GM10248 (cell line): Measurements from ENCODE around the gene GPR162.
"Not testable (repeated sequence)": the region's sequence is repeated elsewhere in the genome, so short reads cannot be mapped to it uniquely, and the experiment has no call there.

Source experiments
- CTCF ChIA-PET: fragments of 300-600 bp; sonication (Branson Sonifier 250); formaldehyde crosslinking; extraction: SDS; loops from one replicate; lab custom pipeline; 2021; ENCODE audit warnings: antibody characterized with exemption; lab: Yijun Ruan, JAX
- POLR2A ChIA-PET: fragments of 350-650 bp; sonication (Branson Sonifier 250); formaldehyde crosslinking; extraction: SDS; loops from one replicate; lab custom pipeline; 2020; ENCODE audit warnings: antibody characterized with exemption; lab: Yijun Ruan, JAX
- DNase-seq: peaks from one replicate; pipeline ENCODE4 v3.0.0; 2012; ENCODE audit errors: extremely low spot score
- CTCF ChIP-seq: IDR thresholded peaks from 2 replicates; pipeline ENCODE4 v1.5.1; 2012; ENCODE audit warnings: mild to moderate bottlenecking, low read depth; ENCODE audit errors: extremely low read depth, missing control alignments, control extremely low read depth

The GPR162 gene

GRCh38 chr12:6866163-6866919, 44.7 kb downstream of the GPR162 start:
- DNase-seq: no peak
- no peak for TF ChIP-seq CTCF
- CTCF ChIA-PET: interaction anchor here (1.1 to 11.3 kb wide), 5 partner anchors 13 to 99 kb away, joined by 3 to 130 read pairs (median 11); partner anchors contain the start of genes CDCA3 and USP5
- POLR2A ChIA-PET: interaction anchor here (0.5 to 2.7 kb wide), 21 partner anchors 7 to 205 kb away, joined by 3 to 89 read pairs (median 6); partner anchors contain the start of genes C12orf57, CDCA3, COPS7A and PTMS

DNA sequence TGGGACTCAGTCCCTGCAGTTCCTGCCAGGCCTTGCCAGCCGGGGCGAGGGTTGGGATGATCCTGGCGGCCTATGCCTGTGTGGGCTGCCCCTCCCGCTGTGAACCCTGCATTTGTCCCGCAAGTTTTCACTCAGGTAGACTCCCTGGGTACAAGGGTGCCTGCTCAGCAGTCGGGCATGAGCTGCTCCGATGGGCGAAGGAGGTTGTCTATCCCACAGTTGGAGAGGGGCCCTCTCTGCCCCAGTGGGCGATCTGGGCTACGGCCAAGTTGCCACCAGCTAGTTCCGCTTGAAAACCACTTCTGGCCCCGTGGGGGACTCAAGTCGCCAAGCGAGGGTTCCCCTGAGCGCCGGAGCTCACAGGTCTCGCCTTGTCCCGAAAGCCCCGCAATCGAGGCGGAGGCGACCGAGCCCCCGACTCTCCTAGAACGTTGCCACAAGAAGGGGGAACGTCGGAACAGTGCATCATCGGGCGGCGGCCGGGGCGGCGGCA, 45.3 kb downstream of the GPR162 start:
- no peak for DNase-seq
- ChIA-PET POLR2A (interaction anchor here (0.5 to 3.0 kb wide), 44 partner anchors 8 to 531 kb away, joined by 3 to 89 read pairs (median 4); partner anchors contain the start of genes C12orf57, CDCA3, COPS7A and ENO2), CTCF (interaction anchor here (0.7 to 11.3 kb wide), 7 partner anchors 13 to 98 kb away, joined by 3 to 130 read pairs (median 9); partner anchors contain the start of genes CDCA3 and USP5)
- TF ChIP-seq CTCF: no peak

- POLR2A ChIA-PET: interaction anchor here (0.6 to 3.0 kb wide), 43 partner anchors 9 to 531 kb away, joined by 3 to 89 read pairs (median 4); partner anchors contain the start of genes C12orf57, CDCA3, COPS7A and ENO2
- TF ChIP-seq CTCF: no peak
- CTCF ChIA-PET: interaction anchor here (0.6 to 11.3 kb wide), 13 partner anchors 14 to 241 kb away, joined by 3 to 130 read pairs (median 5); partner anchors contain the start of genes C1RL, CDCA3 and USP5
- peak; percentile 96 for DNase-seq
Measured at GRCh38 chr12:6867413-6868210, 46.0 kb downstream of the GPR162 start, which contains the start of gene TPI1. TPI1 (plus strand) TSS chr12:6867531; CDS start chr12:6867567, 36 bp downstream.

DNA sequence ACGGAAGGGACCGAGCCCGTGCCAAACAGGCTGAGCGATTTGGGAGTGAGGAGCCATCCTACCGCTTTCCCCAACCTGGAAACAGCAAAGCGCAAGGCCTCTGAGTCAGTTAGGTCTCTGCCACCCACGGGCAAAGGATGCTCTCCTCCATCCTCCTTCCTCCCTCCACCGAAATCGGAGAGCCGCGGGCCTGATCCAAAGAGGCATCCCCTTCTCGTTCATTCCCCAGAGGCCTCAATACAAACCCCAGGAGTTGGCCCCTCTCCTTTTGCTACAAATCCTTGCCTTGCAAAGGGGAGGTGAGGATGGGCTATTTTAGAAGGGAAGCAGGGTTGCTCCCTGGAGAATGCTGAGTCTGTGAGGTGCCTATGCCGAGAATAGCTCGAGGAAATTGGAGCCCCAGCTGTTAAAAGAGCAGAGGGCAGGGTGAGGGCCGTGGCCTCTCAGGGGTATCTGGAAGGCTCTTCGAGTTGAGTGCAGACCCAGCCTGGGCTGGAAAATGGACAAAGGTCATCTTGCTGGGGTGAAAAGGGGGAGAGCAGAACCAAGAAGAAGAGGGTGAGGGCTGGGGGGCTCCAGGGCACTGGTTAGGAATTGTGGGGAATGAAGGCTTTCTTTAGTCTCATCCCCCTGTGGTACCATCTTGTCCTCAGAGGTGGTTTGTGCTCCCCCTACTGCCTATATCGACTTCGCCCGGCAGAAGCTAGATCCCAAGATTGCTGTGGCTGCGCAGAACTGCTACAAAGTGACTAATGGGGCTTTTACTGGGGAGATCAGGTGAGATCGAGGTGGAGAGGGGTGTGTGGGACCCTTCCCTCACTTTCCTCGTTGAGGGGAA, 46.8 kb downstream of the GPR162 start:
- no peak for DNase-seq
- ChIA-PET CTCF (interaction anchor here (0.9 to 11.3 kb wide), 24 partner anchors 9 to 240 kb away, joined by 3 to 130 read pairs (median 8); partner anchors contain the start of genes C1RL, CDCA3, MLF2 and USP5), POLR2A (interaction anchor here (0.6 to 3.0 kb wide), 19 partner anchors 12 to 247 kb away, joined by 3 to 89 read pairs (median 7); partner anchors contain the start of genes C12orf57, CDCA3, COPS7A and ENO2)
- TF ChIP-seq CTCF: no peak

- peak; percentile 82 for TF ChIP-seq CTCF
- ChIA-PET CTCF (interaction anchor here (0.6 to 11.3 kb wide), 36 partner anchors 8 to 329 kb away, joined by 3 to 130 read pairs (median 4); partner anchors contain the start of genes C1RL, CDCA3, COPS7A and LRRC23), POLR2A (interaction anchor here (0.5 to 4.8 kb wide), 9 partner anchors 17 to 693 kb away, joined by 3 to 89 read pairs (median 7); partner anchors contain the start of genes C12orf57, CDCA3 and USP5)
- peak; percentile 72 for DNase-seq
Measured at GRCh38 chr12:6869049-6870021, 47.7 kb downstream of the GPR162 start.

GRCh38 chr12:6870304-6870703, 48.7 kb downstream of the GPR162 start:
- not testable (repeated sequence) for DNase-seq
- POLR2A ChIA-PET: interaction anchor here (4.8 kb wide), 1 partner anchor 18 kb away, joined by 46 read pairs; the partner anchor contains the start of genes CDCA3 and USP5
- CTCF ChIA-PET: interaction anchor here (0.6 to 11.3 kb wide), 15 partner anchors 10 to 243 kb away, joined by 3 to 130 read pairs (median 9); partner anchors contain the start of genes CDCA3, COPS7A, LRRC23 and MLF2
